Liver (tissue), 9 donors: Measurements from ENCODE around the gene CACNA1S. TPM values are rescaled to one million over a fixed set of nuclear protein-coding genes. Genes with fewer than 3 reads are reported as not detected.

Experiments used
- DNase-seq: peaks from one replicate; pipeline ENCODE4 v3.0.0-alpha.2; 2017; ENCODE audit warnings: low spot score
- H3K27ac ChIP-seq, 2 donors: one replicate each; pipeline ENCODE4 v1.7.0; 2013; ENCODE audit warnings: inconsistent platforms in 2 of 2, low read length in 2 of 2, control low read depth in 1 of 2, low read depth in 1 of 2, mild to moderate bottlenecking in 1 of 2
- H3K27me3 ChIP-seq, 4 donors: one replicate each; pipeline versions ENCODE4 v1.6.1 to v1.7.0; 2013; ENCODE audit warnings: low read length in 3 of 4, inconsistent platforms in 1 of 4, mild to moderate bottlenecking in 1 of 4, moderate library complexity in 1 of 4; ENCODE audit not compliant: control insufficient read depth in 4 of 4, insufficient read depth in 4 of 4
- H3K36me3 ChIP-seq, 4 donors: one replicate each; pipeline versions ENCODE4 v1.6.1 to v1.7.0; 2013; ENCODE audit warnings: low read length in 3 of 4, mild to moderate bottlenecking in 3 of 4, low read depth in 1 of 4, moderate library complexity in 1 of 4; ENCODE audit not compliant: control insufficient read depth in 4 of 4, insufficient read depth in 3 of 4
- H3K4me1 ChIP-seq, 4 donors: one replicate each; pipeline versions ENCODE4 v1.6.1 to v1.7.0; 2013; ENCODE audit warnings: low read length in 3 of 4, mild to moderate bottlenecking in 3 of 4, moderate library complexity in 1 of 4; ENCODE audit not compliant: control insufficient read depth in 4 of 4, insufficient read depth in 4 of 4
- H3K4me3 ChIP-seq, 3 donors: one replicate each; pipeline versions ENCODE4 v1.6.1 to v1.7.0; 2013; ENCODE audit warnings: low read length in 3 of 3, control low read depth in 1 of 3, low read depth in 1 of 3, mild to moderate bottlenecking in 1 of 3
- H3K9ac ChIP-seq, 2 donors: one replicate each; pipeline ENCODE4 v1.7.0; 2013; ENCODE audit warnings: low read length in 2 of 2, mild to moderate bottlenecking in 2 of 2, moderate library complexity in 2 of 2, control low read depth in 1 of 2, low read depth in 1 of 2
- H3K9me3 ChIP-seq, 4 donors: one replicate each; pipeline versions ENCODE4 v1.6.1 to v1.7.0; 2013; ENCODE audit warnings: low read length in 3 of 4; ENCODE audit not compliant: control insufficient read depth in 4 of 4
- ATF3 ChIP-seq: IDR thresholded peaks from 2 replicates; pipeline ENCODE4 v1.6.1; 2016; ENCODE audit warnings: antibody characterized with exemption
- CTCF ChIP-seq: fragments of 150-350 bp; IDR thresholded peaks from 2 replicates; pipeline ENCODE4 v1.5.1; 2017; ENCODE audit warnings: improper control_type of control experiment, low read depth, low read length; ENCODE audit not compliant: missing input control
- EGR1 ChIP-seq, 2 donors: IDR thresholded peaks; 2 replicates each; pipeline ENCODE4 v1.6.1; 2016 to 2018; ENCODE audit warnings: antibody characterized with exemption in 2 of 2, low read depth in 2 of 2
- FOXA1 ChIP-seq: IDR thresholded peaks from 2 replicates; pipeline ENCODE4 v1.6.1; 2016; ENCODE audit warnings: antibody characterized with exemption
- FOXA2 ChIP-seq: IDR thresholded peaks from 2 replicates; pipeline ENCODE4 v1.6.1; 2016; ENCODE audit warnings: antibody characterized with exemption
- GABPA ChIP-seq, 2 donors: IDR thresholded peaks in 1 of 2; conservative IDR thresholded peaks in 1 of 2; 2 replicates each; pipeline ENCODE4 v1.6.1; 2016; ENCODE audit warnings: antibody characterized with exemption in 2 of 2, mild to moderate bottlenecking in 1 of 2, moderate library complexity in 1 of 2
- HNF4A ChIP-seq, 2 donors: conservative IDR thresholded peaks; 2 replicates each; pipeline ENCODE4 v1.6.1; 2016; ENCODE audit warnings: antibody characterized with exemption in 2 of 2, mild to moderate bottlenecking in 2 of 2
- HNF4G ChIP-seq: IDR thresholded peaks from 2 replicates; pipeline ENCODE4 v1.6.1; 2016; ENCODE audit warnings: antibody characterized with exemption
- JUND ChIP-seq, 2 donors: IDR thresholded peaks; 2 replicates each; pipeline ENCODE4 v1.6.1; 2016; ENCODE audit warnings: antibody characterized with exemption in 2 of 2
- MAX ChIP-seq: IDR thresholded peaks from 2 replicates; pipeline ENCODE4 v1.6.1; 2016; ENCODE audit warnings: antibody characterized with exemption
- NR2F2 ChIP-seq: IDR thresholded peaks from 2 replicates; pipeline ENCODE4 v1.6.1; 2016; ENCODE audit warnings: antibody characterized with exemption
- RAD21 ChIP-seq, 2 donors: IDR thresholded peaks; 2 replicates each; pipeline ENCODE4 v1.6.1; 2016; ENCODE audit warnings: antibody characterized with exemption in 2 of 2, mild to moderate bottlenecking in 2 of 2
- REST ChIP-seq: IDR thresholded peaks from 2 replicates; pipeline ENCODE4 v1.6.1; 2016; ENCODE audit warnings: antibody characterized with exemption, mild to moderate bottlenecking
- RXRA ChIP-seq, 2 donors: IDR thresholded peaks; 2 replicates each; pipeline ENCODE4 v1.6.1; 2017 to 2018; ENCODE audit warnings: antibody characterized with exemption in 2 of 2, mild to moderate bottlenecking in 1 of 2
- SP1 ChIP-seq: IDR thresholded peaks from 2 replicates; pipeline ENCODE4 v1.6.1; 2018; ENCODE audit warnings: antibody characterized with exemption, mild to moderate bottlenecking
- TAF1 ChIP-seq: conservative IDR thresholded peaks from 2 replicates; pipeline ENCODE4 v1.6.1; 2016; ENCODE audit warnings: antibody characterized with exemption, mild to moderate bottlenecking
- YY1 ChIP-seq: IDR thresholded peaks from 2 replicates; pipeline ENCODE4 v1.6.1; 2016; ENCODE audit warnings: antibody characterized with exemption, mild to moderate bottlenecking
- ZBTB33 ChIP-seq: IDR thresholded peaks from 2 replicates; pipeline ENCODE4 v1.6.1; 2016; ENCODE audit warnings: antibody characterized with exemption
- WGBS: extraction: QIAGEN DNeasy Blood & Tissue Kit; methylation state at CpG from one replicate; pipeline ENCODE4 v1.1.7; 2013; 5-methylcytosine and 5-hydroxymethylcytosine counted together
- polyA plus RNA-seq, 2 donors: library from polyadenylated mRNA; stranded (reverse) in 1 of 2; unstranded in 1 of 2; fragments of 200-250 nt in 1 of 2; fragments of >200 nt in 1 of 2; fragmentation: Nextera tagmentation in 1 of 2; extraction: Ambion mirVana in 1 of 2; gene quantifications; one replicate each; pipeline versions ENCODE4 v1.2.1 to v1.2.3, GENCODE V29; 2013 to 2015
- total RNA-seq, 2 donors: library from RNA; depleted of rRNA; stranded (reverse); fragments of >200 nt; gene quantifications; one replicate each; pipeline ENCODE4 v1.2.3, GENCODE V29; 2014
- donor health status: healthy.
- donor health status: healthy.
- donor health status: healthy.
- donor health status: healthy.
- donor health status: healthy.

CACNA1S gene
- total and polyA plus RNA-seq, 4 donors = under 0.01 to 0.33 TPM; not detected in 2

- no peaks in the 10 kb centered on the region for H3K4me1 ChIP-seq
- WGBS = 93% methylated on average over 16 of the region's 16 CpGs
- no peak overlapping the region for H3K27ac ChIP-seq
- no peak overlapping the region for H3K4me3 ChIP-seq
- no peak for TF ChIP-seq RAD21 (IDR thresholded peaks at IDR 0.05)
- TF ChIP-seq EGR1 (IDR thresholded peaks at IDR 0.05; ENCODE audit: low read depth in 2 of 2) = no peak
- TF ChIP-seq CTCF = no peak
- no peak for TF ChIP-seq FOXA2
- TF ChIP-seq YY1 = no peak
- TF ChIP-seq GABPA (IDR thresholded peaks at IDR 0.05 in 1 of 2, conservative IDR thresholded peaks at IDR 0.05 in 1 of 2) = no peak
- TF ChIP-seq NR2F2 = no peak
- TF ChIP-seq REST = no peak
- no peak for TF ChIP-seq RXRA (IDR thresholded peaks at IDR 0.05)
- no peak for TF ChIP-seq ZBTB33
- TF ChIP-seq HNF4A (conservative IDR thresholded peaks at IDR 0.05) = no peak
- no peak for TF ChIP-seq HNF4G
- TF ChIP-seq JUND (IDR thresholded peaks at IDR 0.05) = no peak
- TF ChIP-seq FOXA1 = no peak
- no peak for TF ChIP-seq MAX
- no peak for TF ChIP-seq TAF1
- TF ChIP-seq ATF3 = no peak
- TF ChIP-seq SP1 = no peak
- peaks cover 2 to 72% (median 19%) of the 10 kb centered on the region in 4 donors for H3K36me3 ChIP-seq
- H3K9me3 ChIP-seq = no peaks in the 10 kb centered on the region
- no peaks in the 10 kb centered on the region for H3K27me3 ChIP-seq
- no peak for DNase-seq
- no peak overlapping the region for H3K9ac ChIP-seq
Measured at GRCh38 chr1:201142011-201142848, 30.0 kb upstream of the CACNA1S start.
